HG02571 (cell line): ENCODE measurements around the gene VPS26B.
"Not testable (repeated sequence)": the region's sequence is repeated elsewhere in the genome, so short reads cannot be mapped to it uniquely, and the experiment has no call there.

Experiments
- ATAC-seq: cut with Tn5 transposase; IDR thresholded peaks from one replicate; pipeline ENCODE4 v1.9.1; 2021; ENCODE audit warnings: mild to moderate bottlenecking, moderate library complexity; ENCODE audit not compliant: unreplicated experiment

The VPS26B gene

GRCh38 chr11:134223836-134224709 lies at the start of gene VPS26B, which contains the start of gene NCAPD3:
Gene VPS26B, plus strand, starts transcription at chr11:134224671. Its CDS starts 452 bp downstream, at chr11:134225123.
Gene NCAPD3, minus strand, starts transcription at chr11:134223967. Its CDS starts 41 bp downstream, at chr11:134223926.
- ATAC-seq, result peak; percentile 83

GRCh38 chr11:134176284-134176683 lies 48.2 kb upstream of the VPS26B start:
- no peak for ATAC-seq

GRCh38 chr11:134178032-134178674 lies 46.3 kb upstream of the VPS26B start:
- no peak for ATAC-seq

GRCh38 chr11:134181707-134182106 lies 42.8 kb upstream of the VPS26B start:
- ATAC-seq, result no peak

GRCh38 chr11:134188092-134188491 lies 36.4 kb upstream of the VPS26B start:
- ATAC-seq, result not testable (repeated sequence)

- no peak for ATAC-seq
Observed at GRCh38 chr11:134196756-134197155, 27.7 kb upstream of the VPS26B start.

GRCh38 chr11:134199531-134199930 lies 24.9 kb upstream of the VPS26B start:
- no peak for ATAC-seq

GRCh38 chr11:134200688-134201087 lies 23.8 kb upstream of the VPS26B start:
- no peak for ATAC-seq

- ATAC-seq, result no peak
Observed at GRCh38 chr11:134202661-134203060, 21.8 kb upstream of the VPS26B start.

GRCh38 chr11:134205729-134206128 lies 18.7 kb upstream of the VPS26B start:
- ATAC-seq, result no peak

GRCh38 chr11:134206185-134206584 lies 18.3 kb upstream of the VPS26B start:
- ATAC-seq, result no peak

GRCh38 chr11:134207538-134208239 lies 16.8 kb upstream of the VPS26B start:
- no peak for ATAC-seq

GRCh38 chr11:134215836-134216235 lies 8.6 kb upstream of the VPS26B start:
- no peak for ATAC-seq

- no peak for ATAC-seq
Observed at GRCh38 chr11:134216816-134217215, 7.7 kb upstream of the VPS26B start.

- no peak for ATAC-seq
Observed at GRCh38 chr11:134223121-134223520, 1.4 kb upstream of the VPS26B start.

GRCh38 chr11:134224710-134225664 lies 516 bp downstream of the VPS26B start:
- ATAC-seq, result peak; percentile 21

GRCh38 chr11:134226806-134227325 lies 2.4 kb downstream of the VPS26B start:
- ATAC-seq, result no peak

- peak; percentile 35 for ATAC-seq
Observed at GRCh38 chr11:134228625-134229024, 4.2 kb downstream of the VPS26B start.

GRCh38 chr11:134229126-134229790 lies 4.8 kb downstream of the VPS26B start:
- ATAC-seq, result no peak
